ENCODE measurements around the gene ITPR2. TPM values are rescaled to one million over a fixed set of nuclear protein-coding genes. Genes with fewer than 3 reads are reported as not detected.
A peak's percentile ranks its signal among the peaks of the same experiment; 100 is the strongest.
"Not testable (repeated sequence)": the region's sequence is repeated elsewhere in the genome, so short reads cannot be mapped to it uniquely, and the experiment has no call there.

The ITPR2 gene
- total and polyA plus RNA-seq, 2 donors: 8.8 to 34.0 TPM

- Histone ChIP-seq H3K9me3 (ENCODE audit: control insufficient read depth in 2 of 2, insufficient read depth in 1 of 2, low read length in 1 of 2) (no peaks in the 10 kb centered on the region), H3K27me3 (ENCODE audit: control insufficient read depth in 2 of 2, insufficient read depth in 1 of 2, low read length in 1 of 2) (no peaks in the 10 kb centered on the region), H3K4me1 (ENCODE audit: control insufficient read depth in 2 of 2, insufficient read depth in 2 of 2, low read length in 2 of 2) (peaks cover 23 to 65% of the 10 kb centered on the region in 2 donors), H3K27ac (ENCODE audit: low read depth in 1 of 2, low read length in 1 of 2) (peak overlapping the region; percentile 18 to 88), H3K36me3 (ENCODE audit: control insufficient read depth in 2 of 2, insufficient read depth in 2 of 2, low read length in 1 of 2) (no peaks in the 10 kb centered on the region), H3K4me3 (ENCODE audit: low read length in 2 of 2) (no peak overlapping the region)
- DNase-seq (ENCODE audit: low read depth in 6 of 9, low spot score in 9 of 9): peak in 2 of 9 donors; percentile 33 to 75
- 6% methylated on average over 2 of the region's 2 CpGs for WGBS
These were observed 10.3 kb upstream of the ITPR2 start for GRCh38 chr12:26843311-26843710.

DNA sequence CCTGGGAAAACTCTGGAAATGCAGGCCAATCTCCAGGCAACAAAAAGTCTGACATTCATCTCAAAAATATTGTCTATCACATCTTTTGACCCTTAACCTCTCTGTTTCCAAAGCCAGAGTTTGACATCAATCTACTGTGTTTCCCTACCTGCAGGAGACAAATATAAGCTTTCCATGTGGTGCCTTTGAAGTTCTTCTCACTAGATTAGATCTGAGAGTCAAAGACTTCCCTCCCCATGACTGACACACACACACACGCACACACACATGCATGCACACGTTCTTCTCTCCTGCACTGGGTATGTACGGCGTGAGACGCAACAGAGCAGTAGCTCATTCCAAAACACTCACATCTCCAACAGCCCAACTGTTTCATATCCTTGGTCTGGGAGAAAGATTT, 8.1 kb upstream of the ITPR2 start:
- no peaks in the 10 kb centered on the region for H3K36me3 ChIP-seq (ENCODE audit: control insufficient read depth in 2 of 2, insufficient read depth in 2 of 2, low read length in 1 of 2)
- peaks cover 21 to 65% of the 10 kb centered on the region in 2 donors for H3K4me1 ChIP-seq (ENCODE audit: control insufficient read depth in 2 of 2, insufficient read depth in 2 of 2, low read length in 2 of 2)
- DNase-seq (ENCODE audit: low read depth in 6 of 9, low spot score in 9 of 9): peak in 7 of 9 donors; percentile 64 to 94 (median 88)
- no peak overlapping the region for H3K4me3 ChIP-seq (ENCODE audit: low read length in 2 of 2)
- no peaks in the 10 kb centered on the region for H3K27me3 ChIP-seq (ENCODE audit: control insufficient read depth in 2 of 2, insufficient read depth in 1 of 2, low read length in 1 of 2)
- H3K9me3 ChIP-seq (ENCODE audit: control insufficient read depth in 2 of 2, insufficient read depth in 1 of 2, low read length in 1 of 2): no peaks in the 10 kb centered on the region
- 13% methylated on average over 5 of the region's 5 CpGs for WGBS
- peak overlapping the region in 1 of 2 donors; percentile 39 for H3K27ac ChIP-seq (ENCODE audit: low read depth in 1 of 2, low read length in 1 of 2)

DNA sequence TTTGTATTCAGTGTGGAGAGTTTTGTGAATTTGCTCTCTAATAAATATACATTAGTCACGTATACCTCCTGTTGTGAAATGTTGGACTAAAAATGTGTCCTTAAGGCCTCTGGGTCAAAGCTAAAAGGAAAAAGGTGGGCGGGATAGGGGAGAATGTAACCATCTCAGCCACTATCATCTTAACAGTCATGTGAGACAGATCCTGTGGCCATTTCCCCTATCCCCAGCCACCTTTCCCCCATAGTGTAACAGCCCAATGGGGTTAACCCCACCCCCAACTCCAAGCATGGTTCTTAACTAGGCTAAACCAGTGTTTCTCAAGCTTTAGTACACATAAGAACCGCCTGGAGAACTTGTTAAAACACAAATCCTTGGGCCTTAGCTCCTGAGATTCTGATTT, 6.5 kb upstream of the ITPR2 start:
- no peaks in the 10 kb centered on the region for H3K27me3 ChIP-seq (ENCODE audit: control insufficient read depth in 2 of 2, insufficient read depth in 1 of 2, low read length in 1 of 2)
- H3K27ac ChIP-seq (ENCODE audit: low read depth in 1 of 2, low read length in 1 of 2): no peak overlapping the region
- no peak overlapping the region for H3K4me3 ChIP-seq (ENCODE audit: low read length in 2 of 2)
- H3K9me3 ChIP-seq (ENCODE audit: control insufficient read depth in 2 of 2, insufficient read depth in 1 of 2, low read length in 1 of 2): no peaks in the 10 kb centered on the region
- peaks cover 20 to 68% of the 10 kb centered on the region in 2 donors for H3K4me1 ChIP-seq (ENCODE audit: control insufficient read depth in 2 of 2, insufficient read depth in 2 of 2, low read length in 2 of 2)
- DNase-seq (ENCODE audit: low read depth in 6 of 9, low spot score in 9 of 9): no peak
- no peaks in the 10 kb centered on the region for H3K36me3 ChIP-seq (ENCODE audit: control insufficient read depth in 2 of 2, insufficient read depth in 2 of 2, low read length in 1 of 2)
- 97% methylated on average over 3 of the region's 3 CpGs for WGBS

GRCh38 chr12:26838888-26839416, 6.0 kb upstream of the ITPR2 start:
- no peaks in the 10 kb centered on the region for H3K27me3 ChIP-seq (ENCODE audit: control insufficient read depth in 2 of 2, insufficient read depth in 1 of 2, low read length in 1 of 2)
- H3K4me3 ChIP-seq (ENCODE audit: low read length in 2 of 2): no peak overlapping the region
- 97% methylated on average over 24 of the region's 24 CpGs for WGBS
- H3K27ac ChIP-seq (ENCODE audit: low read depth in 1 of 2, low read length in 1 of 2): no peak overlapping the region
- no peaks in the 10 kb centered on the region for H3K36me3 ChIP-seq (ENCODE audit: control insufficient read depth in 2 of 2, insufficient read depth in 2 of 2, low read length in 1 of 2)
- DNase-seq (ENCODE audit: low read depth in 6 of 9, low spot score in 9 of 9): no peak
- H3K4me1 ChIP-seq (ENCODE audit: control insufficient read depth in 2 of 2, insufficient read depth in 2 of 2, low read length in 2 of 2): peaks cover 24 to 70% of the 10 kb centered on the region in 2 donors
- no peaks in the 10 kb centered on the region for H3K9me3 ChIP-seq (ENCODE audit: control insufficient read depth in 2 of 2, insufficient read depth in 1 of 2, low read length in 1 of 2)

- Histone ChIP-seq H3K36me3 (ENCODE audit: control insufficient read depth in 2 of 2, insufficient read depth in 2 of 2, low read length in 1 of 2) (no peaks in the 10 kb centered on the region), H3K27ac (ENCODE audit: low read depth in 1 of 2, low read length in 1 of 2) (no peak overlapping the region), H3K4me1 (ENCODE audit: control insufficient read depth in 2 of 2, insufficient read depth in 2 of 2, low read length in 2 of 2) (peaks cover 14 to 57% of the 10 kb centered on the region in 2 donors), H3K9me3 (ENCODE audit: control insufficient read depth in 2 of 2, insufficient read depth in 1 of 2, low read length in 1 of 2) (peaks cover 0 to 6% of the 10 kb centered on the region in 2 donors), H3K4me3 (ENCODE audit: low read length in 2 of 2) (no peak overlapping the region), H3K27me3 (ENCODE audit: control insufficient read depth in 2 of 2, insufficient read depth in 1 of 2, low read length in 1 of 2) (no peaks in the 10 kb centered on the region)
- no peak for DNase-seq (ENCODE audit: low read depth in 6 of 9, low spot score in 9 of 9)
- 99% methylated on average over 2 of the region's 2 CpGs for WGBS
These were observed 3.2 kb upstream of the ITPR2 start for GRCh38 chr12:26836201-26836600.

- H3K4me3 ChIP-seq (ENCODE audit: low read length in 2 of 2): not testable (repeated sequence)
These were observed 1.6 kb upstream of the ITPR2 start for GRCh38 chr12:26834503-26835060.

DNA sequence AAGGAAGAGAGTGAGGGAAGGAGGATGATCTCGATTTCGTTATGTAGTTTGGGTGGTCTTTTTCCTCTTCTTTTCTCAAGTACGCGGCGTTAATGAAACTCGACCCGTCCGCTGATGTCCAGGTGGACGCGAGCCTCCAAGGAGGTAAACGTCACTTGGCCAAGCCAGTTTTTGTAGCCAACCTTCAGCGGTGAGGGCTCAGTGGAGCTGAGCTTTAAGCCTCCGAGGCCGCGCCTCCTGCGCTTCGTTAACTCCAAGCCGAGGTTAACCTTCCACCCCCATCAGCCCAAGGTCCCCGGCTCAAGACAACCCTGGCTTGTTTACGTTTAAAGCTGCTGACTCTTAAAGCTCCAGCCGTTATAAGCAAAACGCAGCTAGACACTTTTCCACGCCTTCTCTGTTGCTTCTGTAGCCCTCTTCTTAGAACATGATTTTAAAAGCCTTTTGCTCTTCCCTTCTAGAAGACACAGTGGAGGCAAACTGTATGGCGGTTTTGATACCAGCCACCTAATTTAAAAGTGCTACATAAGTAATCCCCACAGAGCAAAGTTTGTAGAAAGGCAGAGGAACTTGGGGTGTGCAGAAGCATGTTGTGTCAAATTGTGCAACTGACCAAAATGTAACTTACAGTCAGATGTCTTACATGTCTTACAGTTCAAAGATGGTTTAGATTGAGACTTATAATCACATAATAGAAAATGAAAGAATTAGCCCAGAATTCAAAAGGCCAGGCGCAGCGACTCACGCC, 923 bp upstream of the ITPR2 start:
- Histone ChIP-seq H3K36me3 (ENCODE audit: control insufficient read depth in 2 of 2, insufficient read depth in 2 of 2, low read length in 1 of 2) (no peaks in the 10 kb centered on the region), H3K4me3 (ENCODE audit: low read length in 2 of 2) (peak overlapping the region; percentile 71 to 82), H3K27me3 (ENCODE audit: control insufficient read depth in 2 of 2, insufficient read depth in 1 of 2, low read length in 1 of 2) (no peaks in the 10 kb centered on the region), H3K9me3 (ENCODE audit: control insufficient read depth in 2 of 2, insufficient read depth in 1 of 2, low read length in 1 of 2) (peaks cover 0 to 6% of the 10 kb centered on the region in 2 donors), H3K27ac (ENCODE audit: low read depth in 1 of 2, low read length in 1 of 2) (peak overlapping the region; percentile 83 to 97), H3K4me1 (ENCODE audit: control insufficient read depth in 2 of 2, insufficient read depth in 2 of 2, low read length in 2 of 2) (peaks cover 20 to 57% of the 10 kb centered on the region in 2 donors)
- peak in 7 of 9 donors; percentile 49 to 86 (median 67) for DNase-seq (ENCODE audit: low read depth in 6 of 9, low spot score in 9 of 9)
- WGBS: 13% methylated on average over 27 of the region's 27 CpGs

More at GRCh38 chr12:26834503-26835060, 1.6 kb upstream of the ITPR2 start:
- H3K36me3 ChIP-seq (ENCODE audit: control insufficient read depth in 2 of 2, insufficient read depth in 2 of 2, low read length in 1 of 2); H3K9me3 ChIP-seq (ENCODE audit: control insufficient read depth in 2 of 2, insufficient read depth in 1 of 2, low read length in 1 of 2); H3K27me3 ChIP-seq (ENCODE audit: control insufficient read depth in 2 of 2, insufficient read depth in 1 of 2, low read length in 1 of 2): not testable (repeated sequence)
- peak in 1 of 9 donors; percentile 40 for DNase-seq (ENCODE audit: low read depth in 6 of 9, low spot score in 9 of 9)
- 89% methylated on average over 7 of the region's 7 CpGs for WGBS
- H3K27ac ChIP-seq (ENCODE audit: low read depth in 1 of 2, low read length in 1 of 2): peak overlapping the region in 1 of 2 donors; percentile 97
- H3K4me1 ChIP-seq (ENCODE audit: control insufficient read depth in 2 of 2, insufficient read depth in 2 of 2, low read length in 2 of 2): peaks cover 15 to 53% of the 10 kb centered on the region in 2 donors

- Histone ChIP-seq H3K27me3 (ENCODE audit: control insufficient read depth in 2 of 2, insufficient read depth in 1 of 2, low read length in 1 of 2) (no peaks in the 10 kb centered on the region), H3K27ac (ENCODE audit: low read depth in 1 of 2, low read length in 1 of 2) (peak overlapping the region; percentile 81 to 96), H3K4me1 (ENCODE audit: control insufficient read depth in 2 of 2, insufficient read depth in 2 of 2, low read length in 2 of 2) (peaks cover 25 to 53% of the 10 kb centered on the region in 2 donors), H3K4me3 (ENCODE audit: low read length in 2 of 2) (peak overlapping the region; percentile 82 to 96), H3K36me3 (ENCODE audit: control insufficient read depth in 2 of 2, insufficient read depth in 2 of 2, low read length in 1 of 2) (no peaks in the 10 kb centered on the region), H3K9me3 (ENCODE audit: control insufficient read depth in 2 of 2, insufficient read depth in 1 of 2, low read length in 1 of 2) (peaks cover 0 to 6% of the 10 kb centered on the region in 2 donors)
- peak in 7 of 9 donors; percentile 55 to 88 (median 66) for DNase-seq (ENCODE audit: low read depth in 6 of 9, low spot score in 9 of 9)
- WGBS: under 1% methylated on average over 55 of the region's 55 CpGs
These were observed 808 bp downstream of the ITPR2 start for GRCh38 chr12:26831951-26832821.

All from thymus (tissue), 11 donors.